ENCODE results near the gene FAM76B. TPM values are rescaled to one million over a fixed set of nuclear protein-coding genes. Genes with fewer than 3 reads are reported as not detected.

The FAM76B gene
- total and polyA plus RNA-seq, 9 of the 15 experiments (the other 6 are each of a cell fraction or from before 2014, with no cell fraction given) = 22.5 to 60.0 (median 35.0) TPM

GRCh38 chr11:95789506-95790122 is at the start of gene FAM76B (continued):
- TF ChIP-seq E2F6 (IDR thresholded peaks at IDR 0.05; ENCODE audit: borderline replicate concordance in 1 of 2, extremely low read depth in 1 of 2, insufficient read depth in 1 of 2, insufficient read length in 1 of 2, low read depth in 1 of 2, low read length in 1 of 2, poor library complexity in 1 of 2, severe bottlenecking in 1 of 2) (peak; percentile 53 to 58), ZNF764 (CRISPR knock-in tag; IDR thresholded peaks at IDR 0.05; ENCODE audit: low read depth) (no peak), ZNF395 (CRISPR knock-in tag; IDR thresholded peaks at IDR 0.05) (0 out of 2 replicates have a peak, but pooled peaks have one; percentile 69), MAFG (tag; conservative IDR thresholded peaks at IDR 0.05) (no peak), PPARD (CRISPR knock-in tag; IDR thresholded peaks at IDR 0.05) (no peak), NFYB (IDR thresholded peaks at IDR 0.05; ENCODE audit: extremely low read depth, insufficient read length) (peak; percentile 75), RBBP5 (IDR thresholded peaks at IDR 0.05; ENCODE audit: borderline replicate concordance, insufficient read depth, low read length, poor library complexity, severe bottlenecking) (peak; percentile 82), MBD1 (CRISPR knock-in tag; IDR thresholded peaks at IDR 0.05) (no peak), SP1 (CRISPR knock-in tag; IDR thresholded peaks at IDR 0.05) (peak; percentile 93), ZNF639 (CRISPR knock-in tag; conservative IDR thresholded peaks at IDR 0.05 in 1 of 2, IDR thresholded peaks at IDR 0.05 in 1 of 2) (peak in 1 of 2 experiments; percentile 58; a peak in 2 of 4 replicates), NCOA4 (IDR thresholded peaks at IDR 0.05; ENCODE audit: partially characterized antibody) (no peak), JUND (IDR thresholded peaks at IDR 0.05; ENCODE audit: borderline replicate concordance, low read depth, low read length) (peak; percentile 23; the same call in 1 of the 2 replicates), JUND (tag; IDR thresholded peaks at IDR 0.05; ENCODE audit: borderline replicate concordance, low read depth, low read length) (no peak; the same call in 2 of the 3 replicates), RHOXF2B (CRISPR knock-in tag; conservative IDR thresholded peaks at IDR 0.05) (no peak), ZKSCAN3 (CRISPR knock-in tag; IDR thresholded peaks at IDR 0.05) (no peak), PML (IDR thresholded peaks at IDR 0.05; ENCODE audit: low read length) (no peak; the same call in 1 of the 2 replicates), HDAC1 (IDR thresholded peaks at IDR 0.05) (peak in 1 of 2 experiments; percentile 84; a peak in 2 of 4 replicates), ZBTB17 (CRISPR knock-in tag; IDR thresholded peaks at IDR 0.05) (0 out of 2 replicates have a peak, but pooled peaks have one; percentile 11), TFE3 (CRISPR knock-in tag; IDR thresholded peaks at IDR 0.05) (no peak)

Measured in K562 (cell line).